Stimulated activated CD8-positive, alpha-beta memory T cell treated with anti-CD3 and anti-CD28 coated beads, Interleukin-15, amount 100 ng/mL, for 1 hour (primary cell): ENCODE data around the gene MBNL1.

Source experiments
- DNase-seq: peaks from one replicate; pipeline ENCODE4 v3.0.0-alpha.2; 2020; ENCODE audit warnings: low read depth

MBNL1 gene

DNA sequence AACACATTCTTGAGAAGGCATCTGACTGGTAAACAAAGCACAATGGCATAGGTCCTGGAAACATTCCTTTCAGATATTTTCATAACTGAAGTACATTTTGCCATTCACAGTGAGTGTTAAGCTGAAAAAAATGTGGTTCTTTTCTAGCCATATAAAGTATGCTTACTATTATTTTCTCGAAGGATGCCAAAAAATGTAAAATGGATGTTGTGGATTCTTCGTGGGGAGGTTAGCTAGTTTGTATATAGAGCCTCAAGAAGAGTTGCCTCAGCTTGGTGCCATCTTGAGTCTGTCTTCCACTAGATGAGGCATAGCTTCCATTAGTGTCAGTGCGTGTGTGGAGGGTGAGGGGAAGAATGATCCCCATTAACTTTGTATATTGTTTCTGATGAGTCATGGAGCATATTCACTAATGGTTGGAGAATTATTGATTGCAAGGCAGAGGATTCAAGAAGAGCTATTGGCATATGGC lies 4.1 kb downstream of the MBNL1 start:
- no peak for DNase-seq

DNA sequence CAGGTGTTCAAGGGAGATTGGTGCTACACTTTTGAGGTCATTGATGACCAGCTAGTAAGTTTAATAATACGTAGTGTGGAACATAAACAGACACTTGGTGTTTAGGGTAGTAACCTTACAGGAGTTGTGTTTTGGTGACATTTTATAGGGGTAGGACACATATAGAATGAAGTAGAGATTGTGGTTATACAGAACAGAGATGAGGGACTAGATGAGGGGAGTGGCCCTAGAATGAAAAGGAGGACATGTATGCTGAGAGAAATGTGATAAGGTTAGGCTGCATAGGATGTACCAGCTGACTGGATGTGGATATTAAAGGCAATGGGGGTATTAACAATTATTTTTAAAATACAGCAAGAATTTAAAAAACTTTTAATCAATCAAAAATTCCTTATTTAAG lies 8.0 kb downstream of the MBNL1 start:
- DNase-seq, result no peak

DNA sequence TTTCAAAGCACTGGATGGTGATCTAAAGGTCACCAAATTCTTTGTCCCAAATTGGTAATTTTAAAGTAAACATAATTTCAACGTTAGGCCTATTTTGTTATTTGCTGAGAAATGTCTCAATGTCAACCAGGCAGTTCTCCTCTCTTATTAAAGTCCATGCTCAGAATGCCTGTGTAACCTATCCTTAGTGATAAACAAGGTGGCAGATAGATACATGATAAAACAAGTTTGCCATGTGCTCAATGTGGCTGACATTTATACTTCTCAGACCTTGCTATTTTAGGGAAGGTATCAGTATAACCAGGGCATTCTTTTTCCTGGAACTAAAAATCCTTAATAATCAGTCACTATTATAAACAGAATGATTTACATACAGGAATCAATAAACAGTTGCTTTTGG lies 8.5 kb downstream of the MBNL1 start:
- no peak for DNase-seq

DNA sequence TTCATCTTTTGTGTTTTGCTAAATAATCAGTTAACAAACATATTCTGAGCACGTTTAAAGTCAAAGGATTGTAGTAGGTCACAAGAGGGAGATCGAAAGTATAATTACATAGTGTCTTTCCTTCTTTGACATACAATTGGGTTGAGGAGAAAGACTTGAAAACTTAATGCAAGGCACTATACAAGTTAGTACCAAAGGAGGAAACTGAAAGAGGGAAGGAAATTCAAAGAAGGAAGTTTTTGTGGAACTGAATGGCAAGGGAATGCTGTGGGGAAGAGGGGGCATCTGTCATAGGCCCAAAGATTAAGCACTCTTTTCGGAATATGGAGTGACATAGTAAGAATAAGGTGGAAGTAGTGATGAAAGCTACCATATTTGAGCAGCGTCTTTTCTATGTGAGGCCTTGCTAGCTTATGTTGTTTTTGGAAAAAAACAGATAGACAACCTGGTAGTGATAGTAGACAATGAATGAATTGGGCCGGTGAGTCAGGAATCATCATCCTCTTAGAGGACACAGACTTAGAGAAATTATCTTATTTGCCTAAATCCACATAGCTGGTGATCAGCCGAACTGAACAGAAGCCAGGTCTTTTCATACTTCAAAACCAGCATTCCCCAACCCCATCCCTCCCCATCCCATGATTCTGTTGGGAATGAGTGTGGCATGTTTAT lies 10.2 kb downstream of the MBNL1 start:
- no peak for DNase-seq

DNA sequence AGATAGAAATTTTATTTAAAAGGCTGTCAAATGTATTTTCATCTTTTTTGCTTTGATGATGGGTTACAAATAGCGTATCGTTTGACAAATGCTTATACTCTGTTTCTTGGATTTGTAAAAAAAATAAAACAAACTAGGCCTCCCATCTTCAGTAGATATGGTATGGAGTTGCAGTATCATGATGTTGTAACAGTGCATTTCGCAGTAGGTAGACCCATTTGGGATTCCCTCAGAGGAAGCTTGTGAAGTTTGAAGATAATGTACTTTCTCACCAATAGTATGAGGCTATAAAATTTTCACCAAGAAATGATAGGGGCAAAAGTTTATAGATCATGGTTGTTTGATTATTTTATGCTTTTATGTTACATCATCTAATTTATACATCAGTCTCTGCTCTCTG lies 10.8 kb downstream of the MBNL1 start:
- DNase-seq, result no peak

DNA sequence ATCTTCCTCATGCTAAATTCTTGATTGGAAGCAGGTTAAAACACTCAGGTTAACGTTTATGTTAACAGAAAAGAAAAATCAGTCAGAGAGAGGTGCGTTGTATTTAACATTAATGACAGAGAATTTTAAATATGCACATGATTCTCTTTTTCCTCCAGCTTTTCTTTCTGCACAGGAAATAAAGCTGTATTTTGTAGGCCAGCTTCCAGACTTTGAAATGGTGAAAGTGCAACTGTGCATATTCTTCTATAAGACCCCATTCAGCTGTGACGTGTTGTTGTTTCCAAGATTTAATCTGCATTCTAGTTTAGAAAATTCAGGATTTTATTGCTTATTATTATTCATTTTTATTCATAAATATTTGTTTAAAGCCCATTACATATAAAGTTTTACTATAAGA lies 11.8 kb downstream of the MBNL1 start:
- no peak for DNase-seq

DNA sequence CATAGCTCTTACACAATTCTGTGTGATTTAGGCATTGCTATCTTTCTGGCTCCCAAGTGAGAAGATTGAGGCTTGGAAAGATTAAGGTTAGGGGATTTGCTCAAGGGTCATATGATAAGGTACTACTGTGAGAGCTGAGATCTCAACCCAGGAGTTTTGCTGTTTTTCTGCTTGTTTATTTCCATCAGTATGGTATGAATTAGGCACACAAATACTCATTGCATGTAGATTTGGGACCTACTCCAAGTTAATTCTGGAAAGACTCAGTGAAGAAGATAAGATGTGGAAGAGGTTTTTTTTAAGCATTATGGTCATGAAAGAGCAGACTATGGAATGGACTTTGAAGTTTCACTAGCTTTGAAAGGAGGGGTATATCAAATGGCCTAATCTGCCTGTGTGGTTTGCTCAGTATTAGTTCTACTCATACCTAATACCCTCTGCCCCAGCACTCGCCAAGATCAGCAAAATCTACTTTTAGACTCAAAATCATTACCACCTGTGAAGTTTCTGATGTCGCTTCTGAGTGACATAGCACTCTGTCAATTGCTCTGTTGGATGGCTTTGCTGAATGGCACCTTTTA lies 12.5 kb downstream of the MBNL1 start:
- DNase-seq, result no peak

DNA sequence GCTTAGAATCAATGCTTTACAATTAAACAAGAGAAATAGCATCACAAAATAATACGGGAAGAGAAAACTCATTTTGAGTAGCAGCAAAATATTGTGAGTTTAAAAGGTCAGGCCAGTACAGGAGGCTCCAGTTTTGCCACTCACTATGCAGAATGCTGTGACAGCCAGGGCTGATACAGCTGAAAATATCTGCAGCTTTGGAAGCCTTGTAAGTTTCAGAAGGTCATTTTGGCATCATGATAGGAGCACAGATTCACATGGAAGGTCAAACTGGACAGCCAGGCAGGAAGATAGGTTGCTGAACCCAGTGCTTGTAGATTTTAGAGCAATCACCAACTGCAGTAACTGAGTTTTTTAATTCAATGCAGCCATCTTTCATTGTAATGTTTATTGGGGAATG lies 14.1 kb downstream of the MBNL1 start:
- DNase-seq, result no peak

DNA sequence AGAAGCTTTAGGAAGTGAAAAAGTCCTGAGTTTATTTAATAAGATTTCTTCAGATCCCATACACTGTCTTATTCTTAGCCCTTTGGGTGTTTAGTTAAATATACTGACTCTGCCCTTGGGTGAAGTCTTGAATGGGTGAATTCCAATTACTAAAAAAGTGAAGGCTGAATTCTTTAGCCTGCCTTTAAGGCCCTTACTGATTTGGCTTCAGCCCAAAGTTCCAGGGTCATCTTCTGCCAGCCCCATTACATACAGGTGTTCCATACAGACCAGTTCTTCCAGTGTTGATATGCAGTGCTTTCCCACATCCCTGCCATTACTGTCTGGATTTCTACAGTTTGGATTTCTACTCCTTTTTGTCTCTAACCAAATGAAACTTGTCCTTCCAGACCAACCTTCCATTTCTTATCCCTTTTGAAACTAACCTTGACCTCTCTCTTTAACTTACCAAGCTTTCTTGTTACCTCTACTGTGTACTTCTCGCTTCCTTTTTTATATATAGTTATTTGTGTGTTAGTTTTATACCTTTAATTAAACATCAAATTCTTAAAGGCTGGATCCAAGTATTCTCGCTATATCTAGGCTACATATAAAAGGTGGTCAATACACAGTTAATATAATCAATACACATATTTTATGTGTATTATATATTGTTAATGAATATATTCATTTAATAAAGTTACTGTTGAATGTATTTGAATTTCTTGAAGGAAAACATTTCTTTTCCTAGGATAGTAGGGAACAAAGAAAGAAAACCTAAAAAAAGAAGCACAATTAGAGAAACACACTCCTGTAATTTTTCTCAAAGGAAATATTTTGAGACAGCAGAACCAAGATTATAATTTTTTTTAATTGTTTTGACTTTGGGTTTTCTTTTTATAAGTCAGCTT lies 15.0 kb downstream of the MBNL1 start:
- DNase-seq, result no peak

DNA sequence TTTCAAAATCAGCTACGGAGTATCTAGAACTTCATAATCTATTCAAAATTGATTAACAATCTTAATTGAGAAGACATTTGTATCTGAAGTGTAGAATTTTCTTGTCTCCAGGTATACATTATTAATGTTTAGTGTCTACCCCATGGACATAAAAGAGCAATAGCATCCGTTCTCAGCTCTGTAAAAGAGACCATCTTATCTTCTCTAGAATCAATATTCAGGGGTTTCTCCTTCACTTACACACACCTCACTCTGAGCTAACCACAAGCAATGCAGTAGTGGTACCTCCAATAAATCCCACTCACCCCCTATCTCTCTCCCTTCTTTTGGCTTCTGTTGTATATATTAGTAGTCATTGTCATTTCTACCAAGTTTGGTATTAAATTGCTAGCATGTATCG lies 16.2 kb downstream of the MBNL1 start:
- DNase-seq, result no peak

DNA sequence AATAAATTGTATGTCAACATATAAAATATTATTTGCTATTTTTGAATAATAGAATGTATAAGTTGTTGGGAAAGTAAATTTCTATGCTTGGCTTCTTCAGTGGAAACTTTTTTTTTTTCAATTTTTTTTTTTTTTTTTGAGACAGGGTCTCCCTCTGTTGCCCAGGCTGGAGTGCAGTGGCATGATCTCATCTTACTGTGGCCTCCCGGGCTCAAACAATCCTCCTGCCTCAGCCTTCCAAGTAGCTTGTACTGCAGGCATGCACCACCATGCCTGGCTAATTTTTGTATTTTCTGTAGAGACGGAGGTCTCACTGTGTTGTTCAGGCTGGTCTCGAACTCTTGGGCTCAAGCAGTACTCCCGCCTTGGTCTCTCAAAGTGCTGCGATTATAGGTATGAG lies 16.8 kb downstream of the MBNL1 start:
- DNase-seq, result no peak

DNA sequence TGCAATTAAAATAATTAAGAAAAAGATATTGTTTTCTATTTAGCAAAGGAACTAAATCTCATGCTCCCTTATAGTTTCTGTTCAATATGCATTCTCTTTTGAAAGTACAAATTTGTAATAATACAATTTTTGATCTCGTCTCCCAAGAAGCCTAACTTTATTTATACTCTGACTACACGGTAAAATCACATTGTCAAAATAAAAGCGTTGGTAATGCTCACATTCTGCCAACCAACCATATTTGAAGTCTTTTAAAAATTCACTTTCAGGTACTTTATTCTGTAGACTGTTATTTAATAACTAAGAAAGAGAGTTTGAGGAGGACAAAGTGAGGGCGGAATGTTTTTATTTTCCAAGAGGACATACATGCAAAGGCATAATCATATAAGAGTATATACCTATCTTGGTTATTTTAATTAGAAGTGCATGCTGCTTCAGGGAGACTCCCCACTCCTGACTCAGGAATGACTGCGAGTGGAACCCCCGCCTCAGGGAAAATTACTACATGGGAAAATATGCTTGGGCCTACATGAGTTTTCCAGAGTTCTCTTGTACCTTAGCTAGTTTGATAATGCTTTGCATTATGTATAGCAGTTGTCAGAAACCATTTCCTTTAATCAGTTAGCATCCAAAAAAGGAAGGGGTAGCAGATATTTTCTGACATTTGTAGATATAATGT lies 19.3 kb downstream of the MBNL1 start:
- DNase-seq, result no peak

DNA sequence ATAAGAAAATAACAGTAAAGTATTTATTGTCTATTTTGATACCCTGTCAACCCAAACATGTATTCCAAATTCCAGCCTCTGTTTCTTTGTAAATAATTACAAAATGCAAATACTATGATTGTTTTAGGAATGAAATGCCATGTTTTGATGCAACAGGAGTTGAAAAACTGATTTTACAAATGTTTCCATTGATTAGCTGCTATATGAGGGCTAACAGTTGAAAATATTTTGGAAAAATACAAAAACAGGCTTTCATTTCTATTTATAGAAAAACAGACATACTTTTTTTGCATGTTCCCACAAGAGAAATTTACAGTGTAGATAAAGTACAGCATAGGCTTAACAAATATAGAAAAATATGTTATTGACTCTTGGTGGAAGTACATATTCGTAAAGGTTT lies 20.0 kb downstream of the MBNL1 start:
- no peak for DNase-seq

DNA sequence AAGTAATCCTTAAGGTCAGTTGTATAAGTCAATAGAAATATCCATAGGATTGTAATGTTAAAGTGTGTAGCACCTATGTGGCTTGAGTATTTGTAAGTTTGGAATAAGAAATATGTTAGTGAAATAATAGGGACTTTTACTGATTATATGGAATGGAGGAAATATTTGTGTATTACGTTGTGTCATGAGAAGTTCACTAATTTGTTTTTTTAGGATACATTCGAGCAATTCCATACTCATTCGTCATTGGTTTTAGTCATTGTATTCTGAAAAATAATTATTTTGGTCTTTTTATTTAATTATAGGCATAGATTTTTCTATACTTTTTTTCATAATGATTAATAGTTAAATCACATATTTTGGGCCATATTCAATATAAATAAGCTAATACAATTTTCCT lies 21.0 kb downstream of the MBNL1 start:
- DNase-seq, result no peak

DNA sequence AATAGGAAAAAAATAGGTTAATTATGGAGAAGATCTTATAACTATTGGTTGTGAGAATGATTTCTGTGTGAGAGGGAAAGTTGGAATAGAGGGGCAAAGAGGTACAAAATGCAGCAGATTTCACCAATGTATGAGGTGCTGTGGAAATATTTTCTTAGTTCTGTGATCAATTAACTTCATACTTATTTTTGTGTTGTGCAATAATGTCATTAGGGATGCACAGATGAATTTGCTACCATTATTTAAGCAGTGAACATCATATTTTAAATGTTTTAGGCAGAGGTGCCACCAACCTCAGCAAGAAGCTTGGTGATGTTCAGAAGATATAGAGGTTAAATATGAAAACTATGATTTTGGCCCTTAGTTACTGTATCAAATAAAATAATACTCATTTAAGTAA lies 21.6 kb downstream of the MBNL1 start:
- no peak for DNase-seq

DNA sequence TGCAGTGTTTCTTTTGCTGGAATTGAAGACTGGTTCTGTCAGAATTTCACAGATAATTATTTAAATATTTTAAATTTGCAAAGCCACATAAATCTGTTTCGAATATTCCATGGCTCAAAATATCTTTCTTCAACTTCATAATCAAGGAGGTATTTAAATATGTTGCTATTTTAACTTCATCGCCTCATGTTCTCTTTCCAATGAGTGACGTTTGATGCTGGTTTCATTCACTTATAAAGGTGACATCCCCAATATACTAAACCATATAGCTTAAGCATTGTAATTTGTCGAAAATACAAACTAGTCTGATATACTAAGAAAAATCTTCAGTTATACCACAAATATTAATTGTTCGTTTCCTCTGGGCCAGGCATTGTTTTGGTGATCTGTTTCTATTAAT lies 22.5 kb downstream of the MBNL1 start:
- no peak for DNase-seq

DNA sequence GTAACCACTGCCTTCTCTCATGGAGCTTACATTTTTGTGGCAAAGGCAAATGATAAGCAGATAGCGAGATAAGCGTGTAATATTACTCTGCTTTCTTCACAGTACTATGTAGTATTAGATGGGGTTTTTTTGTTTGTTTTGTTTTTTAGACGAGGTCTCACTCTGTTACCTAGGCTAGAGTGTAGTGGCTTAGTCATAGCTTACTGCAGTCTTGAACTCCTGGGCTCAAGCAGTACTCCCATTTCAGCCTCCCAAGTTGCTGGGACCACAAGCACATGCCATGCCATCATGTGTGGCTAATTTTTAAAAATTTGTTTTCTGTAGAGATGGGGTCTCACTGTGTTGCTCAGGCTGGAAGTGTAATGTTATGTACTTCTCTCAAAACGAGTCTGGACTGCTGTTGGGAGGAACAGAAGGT lies 22.9 kb downstream of the MBNL1 start:
- DNase-seq, result no peak

DNA sequence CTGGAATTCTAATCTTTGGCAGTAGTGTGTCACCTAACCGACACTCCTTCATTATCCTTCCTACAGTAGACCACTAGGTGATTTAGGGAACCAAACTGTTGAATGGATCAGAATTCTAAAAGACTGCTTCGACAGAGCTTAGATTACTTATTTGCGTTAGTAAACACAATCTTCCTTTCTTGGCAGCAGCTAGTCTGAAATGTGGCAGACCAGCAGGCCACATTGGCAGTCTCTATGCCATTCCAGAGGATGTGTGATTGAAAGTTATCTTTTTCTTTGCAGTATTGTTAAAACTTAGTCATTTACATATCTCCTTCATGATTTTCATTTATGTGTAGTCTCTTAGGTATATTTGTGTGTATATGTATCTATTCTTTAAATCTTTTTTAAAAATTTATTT lies 23.6 kb downstream of the MBNL1 start:
- no peak for DNase-seq

DNA sequence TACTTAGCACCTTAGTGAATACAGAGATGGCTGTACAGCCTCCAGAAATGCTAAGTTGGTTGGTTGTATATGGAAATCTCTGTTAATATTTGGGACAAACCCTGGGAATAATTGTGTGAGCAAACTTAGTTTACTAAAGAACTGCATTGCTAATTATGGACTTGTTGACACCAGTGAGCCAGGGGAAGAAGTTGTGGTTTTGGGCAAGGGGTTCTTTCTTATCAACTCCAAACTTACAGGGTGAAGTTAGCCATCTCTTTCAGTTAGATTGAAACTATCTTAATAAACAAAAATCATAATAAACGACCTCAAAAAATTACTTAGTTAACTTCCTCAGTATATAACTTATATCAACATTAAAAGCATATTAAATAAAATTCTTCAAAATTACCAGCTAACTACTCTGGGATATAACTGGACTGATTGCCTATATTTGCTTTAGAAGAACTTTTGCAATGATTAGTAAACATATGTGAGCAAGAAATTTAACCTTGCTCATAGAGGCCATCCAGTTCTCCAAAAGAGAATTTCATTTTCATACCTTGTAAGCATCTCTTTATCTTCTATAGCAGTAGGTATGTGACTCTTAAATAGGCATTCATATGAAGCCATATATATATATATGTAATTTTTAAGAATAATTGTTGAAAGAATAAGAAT lies 24.7 kb downstream of the MBNL1 start:
- DNase-seq, result no peak

DNA sequence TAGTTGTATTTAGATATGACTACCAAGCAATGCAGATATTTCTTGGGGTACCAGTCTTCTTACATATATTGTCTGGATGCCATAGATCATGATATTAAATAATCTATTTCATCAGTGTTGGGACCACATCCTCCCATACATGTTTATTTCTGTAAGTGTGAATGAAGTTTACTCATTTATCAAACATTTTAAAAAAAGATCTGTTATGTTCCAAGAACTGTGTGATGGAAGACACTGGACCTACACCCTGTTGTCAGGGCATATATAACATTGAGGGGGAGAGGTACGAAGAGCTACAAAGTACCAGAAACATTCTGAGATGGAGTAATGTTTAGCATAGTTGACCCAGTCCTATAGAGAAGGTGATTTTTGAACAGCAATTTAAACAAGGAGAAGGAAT lies 26.6 kb downstream of the MBNL1 start:
- DNase-seq, result no peak

DNA sequence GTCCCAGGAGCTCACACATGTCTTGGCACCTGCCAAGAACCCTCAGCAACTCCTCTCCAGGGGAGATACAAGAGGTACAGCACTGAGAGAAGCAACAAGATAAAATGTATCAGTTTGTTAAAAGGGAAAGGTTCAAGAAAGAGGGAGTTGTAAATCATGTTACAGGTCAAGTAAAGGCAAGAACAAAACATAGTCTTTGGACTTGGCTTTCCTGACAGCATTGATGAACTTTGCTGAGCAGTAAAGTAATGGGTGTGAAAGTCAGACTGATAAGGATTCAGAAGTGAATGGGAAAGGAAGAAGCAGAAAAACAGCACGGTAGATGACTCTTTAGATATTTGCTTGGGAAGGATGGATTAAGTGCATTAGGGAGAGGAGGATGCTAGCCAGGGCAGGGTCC lies 27.1 kb downstream of the MBNL1 start:
- DNase-seq, result no peak

DNA sequence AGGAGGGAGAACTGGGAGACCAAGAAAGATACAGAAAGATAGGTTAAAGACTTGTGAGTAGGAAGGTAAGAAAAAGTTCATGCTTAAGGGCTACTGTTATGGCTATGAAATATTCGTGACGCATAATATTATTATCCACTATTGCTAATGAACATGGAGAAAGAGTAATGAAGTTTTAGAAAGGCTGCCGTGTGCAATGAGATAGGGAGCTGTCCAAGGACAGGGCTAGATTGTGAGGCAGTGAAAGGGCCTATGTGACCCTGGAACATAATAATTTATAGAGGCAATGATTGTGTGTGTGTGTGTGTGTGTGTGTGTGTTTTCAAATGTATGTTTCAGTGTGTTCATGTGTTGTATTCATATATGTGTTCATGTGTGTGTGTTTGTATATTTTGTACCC lies 27.7 kb downstream of the MBNL1 start:
- no peak for DNase-seq
